HG03469 (cell line): ENCODE results near the gene TTC39C.

ENCODE experiments used
- ATAC-seq: cut with Tn5 transposase; IDR thresholded peaks from one replicate; pipeline ENCODE4 v1.9.1; 2021; ENCODE audit warnings: mild to moderate bottlenecking, moderate library complexity, moderate number of reproducible peaks; ENCODE audit not compliant: unreplicated experiment

Gene TTC39C

DNA sequence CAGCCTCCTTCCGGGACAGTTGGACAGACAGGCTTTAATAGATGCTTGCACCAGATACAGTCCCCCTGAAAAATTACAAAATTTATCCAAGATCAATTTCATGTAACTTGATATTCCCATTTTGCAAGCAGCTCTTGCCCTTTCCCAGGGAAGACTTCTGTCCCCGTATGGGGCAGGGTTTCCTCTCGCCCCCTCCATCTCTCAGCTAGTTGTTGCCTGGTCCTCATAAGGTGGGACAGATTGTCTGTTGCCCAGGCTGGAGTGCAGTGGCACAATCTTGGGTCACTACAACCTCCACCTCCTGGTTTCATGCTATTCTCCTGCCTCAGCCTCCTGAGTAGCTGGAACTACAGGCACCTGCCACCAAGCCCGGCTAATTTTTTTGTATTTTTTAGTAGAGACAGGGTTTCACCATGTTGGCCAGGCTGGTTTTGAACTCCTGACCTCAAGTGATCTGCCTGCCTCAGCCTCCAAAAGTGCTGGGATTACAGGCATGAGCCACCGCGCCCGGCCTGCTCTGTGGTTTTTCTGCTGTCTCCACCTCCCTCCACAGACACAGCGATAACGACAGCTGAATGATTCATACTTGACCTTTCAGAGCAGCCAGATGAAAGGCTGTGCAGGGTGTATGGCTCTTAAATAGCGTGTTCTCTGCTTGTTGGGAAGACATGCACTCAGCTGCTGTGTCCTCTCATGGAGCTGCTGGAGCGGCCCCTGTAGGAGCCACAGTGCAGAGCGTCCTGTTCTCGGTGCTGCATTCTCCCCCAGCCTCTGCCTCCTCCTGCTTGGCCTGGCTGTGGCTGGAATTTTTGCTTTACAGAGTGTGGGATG is 61.4 kb downstream of the TTC39C start:
- peak; percentile 40 for ATAC-seq

DNA sequence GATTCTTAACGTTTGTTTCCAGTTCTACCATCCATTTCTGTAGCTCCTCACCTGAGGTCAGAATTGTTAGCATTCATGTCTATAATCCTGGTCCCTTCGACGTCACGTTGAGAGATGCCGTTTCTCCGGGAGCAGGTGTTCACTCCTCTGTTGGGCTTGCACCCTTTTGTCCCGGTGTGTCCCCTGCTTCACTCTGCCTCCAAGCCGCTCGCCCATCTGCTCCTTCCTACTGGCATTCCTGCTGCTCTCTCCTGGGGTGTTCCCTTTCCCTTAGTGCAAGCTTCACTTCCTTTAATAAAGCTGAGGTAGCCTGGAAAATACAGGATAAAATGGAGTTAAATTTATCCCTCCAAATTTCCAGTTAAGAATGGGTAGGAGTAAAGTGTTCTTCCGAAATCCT is 62.4 kb downstream of the TTC39C start:
- no peak for ATAC-seq

DNA sequence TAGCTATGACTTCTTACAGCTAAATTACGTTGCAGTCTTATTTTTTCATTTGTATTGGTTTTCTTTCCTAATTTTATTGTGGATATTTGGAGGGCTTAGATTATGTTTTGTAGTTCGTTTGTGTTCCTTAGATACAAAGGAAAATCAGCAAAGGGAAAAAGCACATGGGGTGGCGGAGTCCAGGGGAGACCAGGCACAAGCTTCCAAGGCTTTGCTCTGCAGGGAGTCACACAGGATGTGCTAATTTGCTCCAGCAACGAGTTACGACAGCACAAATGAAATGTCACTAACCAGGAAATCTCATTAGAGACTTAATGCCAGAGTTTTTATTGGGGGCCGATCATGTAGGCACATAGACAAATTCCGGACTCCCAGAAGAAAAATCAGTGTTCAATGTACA is 63.8 kb downstream of the TTC39C start:
- no peak for ATAC-seq

DNA sequence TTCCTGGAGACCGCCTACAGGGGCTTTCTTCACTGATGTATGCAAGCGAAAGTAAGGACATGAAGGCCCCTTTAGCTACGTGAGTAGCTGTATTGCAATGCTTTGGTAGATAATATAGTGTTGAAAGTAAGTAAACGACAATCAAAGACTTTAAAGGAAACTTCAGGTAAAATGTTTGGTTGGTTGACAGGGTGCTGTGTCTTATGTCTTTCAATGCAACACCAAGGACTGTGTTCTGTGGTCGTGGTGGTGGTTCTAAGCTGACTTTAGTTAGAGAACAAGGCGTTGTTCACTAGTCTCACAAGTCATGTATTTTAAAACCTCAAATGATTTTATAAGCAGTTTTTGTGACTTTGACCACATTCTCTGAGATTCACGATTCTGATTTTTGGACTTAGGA is 66.3 kb downstream of the TTC39C start:
- no peak for ATAC-seq

DNA sequence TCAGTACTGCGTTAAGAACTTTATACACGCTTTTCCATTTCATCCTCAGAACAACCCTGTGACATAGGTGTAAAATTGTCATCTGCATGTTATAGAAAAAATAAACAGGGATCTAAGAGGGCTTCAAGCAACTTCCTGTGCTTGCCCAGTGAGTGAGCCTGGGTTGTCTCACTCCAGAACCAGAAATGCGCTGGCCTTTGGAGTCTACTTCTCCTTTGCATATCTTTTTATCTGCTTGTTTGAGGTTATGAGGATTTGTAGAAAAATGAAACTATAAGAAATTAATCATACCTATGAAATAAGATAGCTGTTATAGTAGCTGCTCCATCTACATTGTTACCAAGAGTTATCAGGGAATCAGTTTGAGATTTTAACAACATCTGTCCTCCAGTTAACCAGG is 69.0 kb downstream of the TTC39C start:
- no peak for ATAC-seq

DNA sequence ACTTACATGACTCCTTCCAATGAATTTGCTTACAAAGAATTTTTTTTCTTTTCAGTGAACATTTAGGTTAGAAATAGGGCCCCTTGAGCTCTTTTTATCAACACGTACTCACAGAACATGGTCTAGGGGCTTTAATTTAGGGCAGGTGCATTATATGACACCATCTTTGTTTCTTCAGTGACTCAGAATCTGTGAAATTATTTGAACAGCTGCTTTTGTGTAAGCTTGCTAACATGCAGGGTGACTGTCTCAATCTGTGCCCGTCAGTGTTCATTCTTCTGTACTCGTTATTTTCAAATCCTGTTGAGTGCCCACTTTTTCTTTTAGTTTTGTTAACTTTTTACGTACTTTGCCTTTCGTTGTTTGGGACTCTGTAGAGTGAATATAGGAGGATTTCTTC is 71.5 kb downstream of the TTC39C start:
- no peak for ATAC-seq

DNA sequence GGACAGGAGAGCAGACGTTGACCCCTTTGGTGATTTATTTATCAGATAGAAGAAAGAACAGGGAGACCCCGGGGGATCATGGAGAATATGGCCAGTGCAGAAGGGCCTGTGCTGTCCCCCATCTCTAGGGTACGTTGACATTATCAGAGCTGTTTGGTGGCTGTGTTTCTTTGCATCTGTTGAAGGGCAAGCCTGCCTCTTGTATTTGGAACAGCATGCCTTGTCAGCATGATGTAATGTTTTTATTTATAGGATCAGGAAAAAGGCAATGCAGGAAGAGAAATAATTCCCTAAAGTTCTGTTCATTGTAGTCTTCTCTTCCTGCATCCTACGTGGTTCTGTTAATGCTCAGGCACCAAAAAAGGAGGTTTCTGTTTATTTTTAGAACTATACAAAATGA is 74.5 kb downstream of the TTC39C start:
- no peak for ATAC-seq

DNA sequence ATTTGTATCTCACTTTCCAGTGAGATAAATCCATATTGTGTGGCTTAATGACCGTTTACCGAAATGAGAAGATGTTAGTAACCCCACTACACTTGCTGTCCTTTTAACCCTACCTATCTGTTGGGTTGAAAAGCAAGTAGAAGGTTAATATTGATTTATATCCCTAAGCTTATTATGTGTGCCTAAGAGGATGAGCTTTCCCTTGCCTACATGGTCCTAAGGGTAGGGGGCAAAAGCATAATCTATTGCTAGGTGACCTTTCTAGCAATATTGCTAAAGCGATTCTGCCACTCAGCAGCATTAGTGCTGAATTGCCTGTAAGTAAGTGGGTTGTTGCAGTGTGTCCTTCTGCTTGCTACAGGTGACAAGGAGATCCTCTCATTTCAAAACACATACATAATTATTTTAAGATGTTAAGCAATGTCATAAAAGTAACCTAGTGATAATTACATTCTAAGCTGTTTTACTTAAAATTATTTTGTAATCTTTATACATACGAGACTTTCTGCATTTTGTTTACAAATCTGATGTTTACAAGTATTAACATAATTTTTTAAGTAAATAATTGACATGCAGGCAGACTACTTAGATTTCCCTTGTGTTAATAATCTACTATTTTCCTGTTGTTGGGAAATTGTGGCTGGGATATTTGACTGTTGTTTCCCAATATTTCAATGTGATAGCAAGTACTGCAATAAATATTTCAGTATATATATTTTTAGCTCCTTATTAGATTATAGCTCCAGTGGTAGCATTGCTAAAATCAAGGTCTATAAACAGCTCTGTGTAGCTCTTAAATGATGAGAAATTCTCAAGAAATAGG is 75.2 kb downstream of the TTC39C start:
- no peak for ATAC-seq

DNA sequence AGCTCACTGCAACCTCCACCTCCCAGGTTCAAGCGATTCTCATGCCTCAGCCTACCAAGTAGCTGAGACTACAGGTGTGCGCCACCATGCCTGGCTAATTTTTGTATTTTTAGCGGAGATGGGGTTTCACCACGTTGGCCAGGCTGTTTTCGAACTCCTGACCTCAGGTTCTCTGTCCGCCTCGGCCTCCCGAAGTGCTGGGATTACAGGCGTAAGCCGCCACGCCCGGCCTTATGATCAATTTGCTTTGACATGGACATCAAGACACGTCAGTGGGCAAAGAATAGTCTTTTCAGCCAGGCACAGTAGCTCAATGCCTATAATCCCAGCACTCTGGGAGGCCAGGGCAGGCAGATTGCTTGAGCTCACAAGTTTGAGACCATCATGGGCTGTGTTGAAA is 76.3 kb downstream of the TTC39C start:
- no peak for ATAC-seq

DNA sequence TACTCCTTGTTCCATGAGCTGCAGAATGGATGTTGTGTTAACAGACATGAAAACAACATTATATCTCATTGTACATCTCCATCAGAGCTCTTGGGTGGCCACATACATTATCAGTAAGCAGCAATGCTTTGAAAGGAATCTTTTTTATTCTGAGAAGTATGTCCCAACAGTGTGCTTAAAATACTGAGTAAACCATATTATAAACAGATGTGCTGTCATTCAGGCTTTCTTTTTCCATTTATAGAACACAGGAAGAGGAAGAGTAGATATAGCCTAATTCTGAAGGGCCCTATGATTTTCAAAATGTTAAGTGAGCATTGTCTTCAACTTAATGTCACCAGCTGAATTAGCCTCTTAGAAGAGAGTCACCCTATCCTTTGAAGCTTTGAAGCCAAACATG is 80.0 kb downstream of the TTC39C start:
- ATAC-seq: no peak

DNA sequence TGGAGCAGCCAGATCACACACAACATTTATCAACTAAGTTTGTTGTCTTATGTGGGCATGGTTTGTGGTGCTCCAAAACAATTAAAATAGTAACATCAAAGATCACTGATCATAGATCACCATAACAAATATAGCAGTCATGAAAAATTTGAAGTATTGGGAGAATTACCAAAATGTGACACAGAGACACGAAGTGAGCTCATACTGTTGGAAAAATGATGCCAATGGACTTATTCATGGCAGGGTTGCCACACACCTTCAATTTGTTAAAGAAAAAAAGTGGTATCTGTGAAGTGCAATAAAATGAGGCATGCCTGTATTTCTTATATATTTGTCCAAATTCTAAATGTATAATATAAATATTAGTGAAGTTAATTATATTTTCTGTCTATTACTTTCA is 81.4 kb downstream of the TTC39C start:
- no peak for ATAC-seq

DNA sequence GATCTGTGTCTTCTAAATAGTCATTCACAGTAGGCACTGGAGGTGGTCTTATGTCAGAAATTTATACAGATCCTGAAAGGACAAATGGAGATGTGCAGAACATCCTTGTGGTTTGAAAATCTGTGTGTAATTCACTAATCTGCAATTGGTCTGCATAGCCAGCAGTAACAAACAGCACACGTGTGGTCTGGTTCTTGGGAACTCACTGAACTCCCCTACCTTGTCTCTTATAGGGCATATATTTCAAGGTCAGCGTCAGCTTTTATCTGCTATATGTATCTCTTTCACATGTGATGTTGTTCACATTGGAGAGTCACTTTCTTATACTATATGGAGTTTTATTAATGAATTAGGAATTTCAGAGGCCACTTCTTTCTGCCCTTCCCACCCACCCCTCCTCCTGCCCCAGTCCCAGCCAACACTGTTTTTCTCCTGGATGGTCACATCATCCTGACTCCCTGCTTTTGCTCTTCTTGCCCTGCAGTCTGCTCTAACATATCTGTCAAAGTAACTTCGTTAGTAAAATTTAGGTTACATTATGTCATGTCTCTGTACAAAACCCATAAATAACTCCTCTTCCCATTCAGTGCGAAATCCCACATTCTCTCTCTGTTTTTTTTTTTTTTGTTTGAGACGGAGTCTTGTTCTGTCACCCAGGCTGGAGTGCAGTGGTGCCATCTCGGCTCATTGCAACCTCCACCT is 88.9 kb downstream of the TTC39C start:
- ATAC-seq: no peak

DNA sequence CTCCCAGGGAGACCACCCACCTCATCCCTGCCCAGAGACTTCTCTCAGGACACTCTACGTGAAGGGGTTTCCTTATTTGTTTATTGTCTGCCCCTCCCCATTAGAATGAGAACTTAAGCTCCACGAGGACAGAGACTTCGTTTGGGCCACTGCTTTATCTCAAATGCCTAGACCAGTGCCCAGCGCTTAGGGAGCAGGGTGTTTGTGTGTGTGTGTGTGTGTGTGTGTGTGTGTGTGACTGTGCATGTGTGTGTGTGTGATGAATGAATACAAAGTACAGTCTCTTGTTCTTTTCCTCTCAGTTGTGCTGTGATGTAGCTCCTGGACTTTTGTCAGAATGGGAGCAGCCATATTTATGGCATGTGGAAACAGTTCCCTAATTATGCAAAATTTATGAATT is 89.9 kb downstream of the TTC39C start:
- no peak for ATAC-seq

DNA sequence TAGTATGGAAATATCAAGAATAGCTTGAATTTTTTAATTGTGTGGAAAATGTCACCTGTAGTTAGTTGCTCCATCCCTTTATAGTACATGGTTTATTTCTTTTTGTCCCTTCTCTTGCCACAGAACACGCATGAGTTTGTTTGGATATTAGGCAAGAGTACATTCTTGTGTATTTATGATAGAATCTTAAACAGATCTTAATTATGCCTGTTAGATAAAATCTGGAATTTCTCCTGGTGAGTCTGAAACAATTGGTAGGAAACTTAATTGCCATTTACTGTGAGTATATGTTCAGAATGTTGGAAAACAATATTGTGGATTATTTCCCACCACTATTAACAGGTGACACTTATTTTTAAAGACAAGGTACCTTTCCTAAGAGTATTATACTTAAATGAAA is 94.1 kb downstream of the TTC39C start:
- no peak for ATAC-seq

DNA sequence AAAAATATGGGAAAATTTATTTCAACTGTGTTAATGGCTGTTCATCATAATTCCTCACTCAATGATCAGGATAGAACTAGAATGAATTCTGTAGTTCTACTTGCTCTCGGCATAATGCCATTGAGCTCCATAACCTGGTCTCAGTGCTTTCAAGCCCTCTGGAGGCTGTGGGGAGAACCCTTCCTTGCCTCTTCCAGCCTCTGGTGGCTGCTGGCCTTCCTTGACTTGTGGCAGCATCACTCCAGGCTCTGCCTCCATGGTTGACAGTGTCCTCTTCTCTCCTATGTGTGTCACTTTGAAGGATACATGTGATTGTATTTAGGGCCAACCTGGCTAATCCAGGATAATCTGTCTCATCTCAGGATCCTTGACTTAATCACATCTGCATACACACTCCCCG is 97.4 kb downstream of the TTC39C start:
- ATAC-seq: no peak

DNA sequence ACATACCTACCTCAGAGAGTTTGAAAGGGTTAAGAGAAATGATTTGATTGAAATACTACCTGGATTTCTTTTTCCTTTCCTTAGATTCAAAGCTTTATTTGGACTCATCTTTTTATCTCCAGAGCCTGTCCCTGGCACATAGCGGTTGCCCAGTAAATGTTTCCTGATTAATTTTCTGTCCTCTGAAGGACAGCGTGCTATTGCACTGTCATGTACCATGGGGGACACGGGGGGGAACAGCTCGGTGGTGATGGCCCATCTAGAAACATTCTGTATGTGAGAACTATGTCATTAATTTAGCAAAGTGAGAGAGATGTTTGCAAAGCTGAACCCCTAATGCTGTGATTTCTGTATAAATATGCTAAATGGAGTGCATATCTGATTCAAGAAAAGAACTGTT is 97.9 kb downstream of the TTC39C start:
- no peak for ATAC-seq

DNA sequence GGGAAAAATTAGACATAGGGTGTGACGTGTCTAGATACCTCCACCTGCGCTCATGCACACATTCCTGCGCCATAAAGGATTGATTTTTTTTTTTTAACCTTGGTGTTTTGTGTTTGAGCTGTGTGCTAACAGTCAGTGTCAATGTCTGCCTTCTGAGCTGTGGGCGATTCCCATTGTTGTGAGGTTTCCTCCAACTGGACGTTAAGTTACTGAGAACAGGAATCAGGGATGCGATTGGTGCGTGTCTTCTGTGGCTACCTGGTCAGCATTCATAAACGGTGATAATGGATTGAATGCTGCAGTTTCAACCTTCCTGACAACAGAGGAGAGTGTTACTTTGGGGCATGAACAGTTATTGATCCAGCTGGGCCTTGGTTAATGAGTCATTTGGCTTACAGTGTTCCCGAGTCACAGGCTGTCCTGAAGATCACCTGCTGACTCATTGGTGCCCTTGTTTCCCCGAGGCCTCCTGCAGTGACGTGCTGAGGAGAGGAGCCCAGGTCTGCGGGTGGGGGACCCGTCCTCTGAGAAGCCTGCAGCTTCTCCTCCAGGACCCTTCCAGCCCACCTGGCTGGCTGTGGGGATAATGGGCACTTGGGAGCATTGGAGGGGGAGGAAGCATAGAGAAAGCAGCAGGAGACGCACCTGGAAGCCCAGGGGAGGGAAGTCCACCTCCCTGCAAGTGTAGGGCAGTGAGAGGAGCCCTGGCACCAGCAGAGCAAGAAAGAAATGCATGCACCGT is 98.5 kb downstream of the TTC39C start:
- ATAC-seq: no peak

DNA sequence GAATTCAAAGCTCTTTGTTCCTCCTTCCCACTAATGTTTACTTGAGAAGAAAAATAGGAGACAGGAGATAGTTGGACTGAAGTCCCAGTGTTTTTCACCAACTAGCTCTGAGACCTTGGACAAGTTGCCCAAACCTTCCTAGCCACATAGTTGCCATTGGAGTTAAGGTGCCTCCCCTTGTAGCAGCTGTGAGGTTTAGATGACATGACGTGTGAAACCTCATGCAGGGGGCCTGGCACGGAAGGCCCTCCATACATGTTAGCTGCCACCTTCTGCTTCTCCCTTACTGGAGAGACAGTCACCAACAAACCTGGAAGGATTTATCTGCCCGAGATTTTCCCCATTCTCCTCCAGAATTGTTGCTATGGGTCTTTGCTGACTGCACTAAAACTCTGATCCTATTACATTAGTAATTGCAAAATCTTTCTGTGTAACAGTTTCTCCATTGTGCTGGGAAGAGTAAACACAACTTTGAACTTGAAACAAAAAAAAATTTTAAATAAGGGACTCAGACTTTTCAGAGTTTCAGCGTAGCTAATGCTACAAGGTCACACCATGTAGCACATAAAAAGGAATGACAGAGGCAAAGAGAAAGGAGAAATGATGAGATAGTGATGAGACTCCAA is 100.5 kb downstream of the TTC39C start:
- ATAC-seq: no peak

DNA sequence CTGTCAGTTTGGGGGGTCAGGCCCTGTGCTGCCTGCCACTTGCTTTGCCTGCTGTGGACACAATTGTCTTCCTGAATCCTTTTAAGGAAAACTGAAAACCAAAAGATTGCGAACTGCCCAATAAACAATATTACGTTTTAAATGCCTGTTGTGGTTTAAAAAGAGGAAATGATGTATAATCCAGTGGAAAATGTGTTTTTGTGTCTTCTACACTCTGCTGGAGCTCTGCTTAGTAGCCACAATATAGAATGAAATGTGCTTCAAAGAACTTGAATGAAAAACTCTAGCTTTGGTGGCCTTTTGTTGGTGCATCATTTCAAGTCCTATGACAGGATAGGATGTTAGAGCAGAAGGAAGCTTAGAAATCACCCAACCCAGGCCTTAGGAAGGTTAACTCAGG is 101.1 kb downstream of the TTC39C start:
- ATAC-seq: no peak

DNA sequence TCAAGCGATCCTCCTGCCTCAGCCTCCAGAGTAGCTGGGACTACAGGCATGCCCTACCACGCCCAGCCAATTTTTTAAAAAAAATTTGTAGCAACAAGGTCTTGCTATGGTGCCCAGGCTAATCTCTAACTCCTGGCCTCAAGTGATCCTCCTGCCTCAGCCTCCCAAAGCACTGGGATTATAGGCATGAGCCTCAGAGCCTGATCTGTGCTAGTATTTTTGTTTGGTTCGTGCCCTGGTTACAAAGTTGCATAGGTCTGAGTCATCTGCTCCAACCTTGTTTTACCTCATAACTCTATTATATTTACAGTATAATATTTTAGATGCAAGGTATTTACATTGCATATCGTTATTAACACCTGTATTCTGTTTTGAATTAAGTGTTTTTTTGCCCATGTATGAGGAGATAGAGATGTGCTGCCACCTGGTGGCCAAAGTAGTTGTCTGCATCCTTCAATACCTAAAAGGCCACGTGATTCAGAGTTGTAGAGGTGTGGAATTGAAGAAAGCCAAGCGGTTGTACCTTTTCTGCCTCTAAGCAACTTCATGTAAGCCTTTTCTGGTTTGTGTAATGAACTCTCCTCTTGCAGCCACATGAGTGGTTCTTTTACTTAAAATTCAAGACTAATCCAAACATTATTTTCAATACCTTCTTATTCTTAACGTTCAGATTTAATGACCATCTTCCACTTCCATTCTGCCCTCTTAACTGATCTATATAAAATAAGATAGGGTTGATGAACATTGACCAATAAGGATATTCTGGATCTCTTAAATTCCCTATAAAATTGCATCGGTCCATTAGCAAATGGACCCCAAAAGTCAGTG is 104.4 kb downstream of the TTC39C start:
- peak; percentile 54 for ATAC-seq
